PFSK-1 (cell line): ENCODE data around the gene CFAP74.

Source experiments
- POLR2AphosphoS5 ChIP-seq: IDR thresholded peaks from 2 replicates; pipeline ENCODE4 v1.6.1; 2012; ENCODE audit warnings: low read depth, mild to moderate bottlenecking, control low read depth, low read length, moderate library complexity
- SIN3A ChIP-seq: IDR thresholded peaks from 2 replicates; pipeline ENCODE4 v1.6.1; 2012; ENCODE audit warnings: mild to moderate bottlenecking, low read length, moderate library complexity, borderline replicate concordance; ENCODE audit not compliant: insufficient read depth
- TF ChIP-seq, protein P1 (sequence below), 2 experiments: IDR thresholded peaks; 2 replicates each; pipeline versions ENCODE4 v1.6.1 to v1.8.0; 2011 to 2012; ENCODE audit warnings: low read depth in 2 of 2, low read length in 2 of 2, control low read depth in 1 of 2, inconsistent platforms in 1 of 2, mild to moderate bottlenecking in 1 of 2, moderate library complexity in 1 of 2; ENCODE audit not compliant: insufficient read depth in 1 of 2

DNA sequence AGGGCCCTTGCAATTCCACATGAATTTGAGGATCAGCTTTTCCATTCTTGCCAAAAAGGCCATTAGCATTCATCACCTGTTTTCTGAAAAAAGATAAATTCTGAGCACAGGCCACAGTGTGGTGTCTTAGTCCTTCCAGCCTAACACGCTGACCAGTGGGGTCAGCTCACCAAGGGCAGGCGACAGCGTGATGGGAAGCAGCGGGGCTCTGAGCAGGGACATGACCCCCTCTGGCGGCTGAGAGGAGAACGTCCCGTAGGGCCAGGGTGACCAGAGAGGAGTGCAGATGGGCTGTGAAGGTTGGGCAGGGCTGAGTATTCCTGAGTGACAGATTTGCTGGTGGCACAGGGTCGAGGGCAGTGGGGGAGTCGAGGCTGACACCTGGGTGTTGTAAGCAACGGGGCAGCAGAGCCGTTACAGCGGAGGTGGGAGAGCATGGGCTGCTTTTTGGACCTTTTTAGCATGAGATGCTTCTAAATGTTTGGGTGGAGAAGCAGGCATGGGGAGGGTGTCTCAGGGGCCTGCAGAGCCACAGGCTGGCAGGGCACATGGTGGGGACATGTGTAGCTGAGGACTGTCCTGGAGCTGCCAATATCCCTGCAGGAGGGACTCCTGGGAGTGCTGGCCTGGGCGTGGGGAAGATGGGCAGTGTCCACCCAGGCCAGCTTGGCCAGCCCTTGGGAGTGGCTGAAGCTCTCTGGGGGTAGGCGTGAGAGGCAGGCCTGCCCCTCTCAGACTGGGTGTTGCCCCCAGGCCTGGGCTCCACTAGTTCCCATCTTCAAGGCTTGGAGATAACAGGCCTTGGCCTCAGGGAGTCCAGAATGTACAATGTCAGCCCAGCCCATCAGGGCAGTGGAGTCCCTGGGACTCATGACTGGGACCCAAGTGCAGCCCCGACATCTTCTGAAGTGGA is 97.1 kb downstream of the CFAP74 start:
- TF ChIP-seq, protein P1, sequence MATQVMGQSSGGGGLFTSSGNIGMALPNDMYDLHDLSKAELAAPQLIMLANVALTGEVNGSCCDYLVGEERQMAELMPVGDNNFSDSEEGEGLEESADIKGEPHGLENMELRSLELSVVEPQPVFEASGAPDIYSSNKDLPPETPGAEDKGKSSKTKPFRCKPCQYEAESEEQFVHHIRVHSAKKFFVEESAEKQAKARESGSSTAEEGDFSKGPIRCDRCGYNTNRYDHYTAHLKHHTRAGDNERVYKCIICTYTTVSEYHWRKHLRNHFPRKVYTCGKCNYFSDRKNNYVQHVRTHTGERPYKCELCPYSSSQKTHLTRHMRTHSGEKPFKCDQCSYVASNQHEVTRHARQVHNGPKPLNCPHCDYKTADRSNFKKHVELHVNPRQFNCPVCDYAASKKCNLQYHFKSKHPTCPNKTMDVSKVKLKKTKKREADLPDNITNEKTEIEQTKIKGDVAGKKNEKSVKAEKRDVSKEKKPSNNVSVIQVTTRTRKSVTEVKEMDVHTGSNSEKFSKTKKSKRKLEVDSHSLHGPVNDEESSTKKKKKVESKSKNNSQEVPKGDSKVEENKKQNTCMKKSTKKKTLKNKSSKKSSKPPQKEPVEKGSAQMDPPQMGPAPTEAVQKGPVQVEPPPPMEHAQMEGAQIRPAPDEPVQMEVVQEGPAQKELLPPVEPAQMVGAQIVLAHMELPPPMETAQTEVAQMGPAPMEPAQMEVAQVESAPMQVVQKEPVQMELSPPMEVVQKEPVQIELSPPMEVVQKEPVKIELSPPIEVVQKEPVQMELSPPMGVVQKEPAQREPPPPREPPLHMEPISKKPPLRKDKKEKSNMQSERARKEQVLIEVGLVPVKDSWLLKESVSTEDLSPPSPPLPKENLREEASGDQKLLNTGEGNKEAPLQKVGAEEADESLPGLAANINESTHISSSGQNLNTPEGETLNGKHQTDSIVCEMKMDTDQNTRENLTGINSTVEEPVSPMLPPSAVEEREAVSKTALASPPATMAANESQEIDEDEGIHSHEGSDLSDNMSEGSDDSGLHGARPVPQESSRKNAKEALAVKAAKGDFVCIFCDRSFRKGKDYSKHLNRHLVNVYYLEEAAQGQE (IDR thresholded peaks at IDR 0.05; ENCODE audit: insufficient read depth in 1 of 2, low read depth in 2 of 2, low read length in 2 of 2), result no peak
- TF ChIP-seq SIN3A (no peak), POLR2AphosphoS5 (no peak)
